ENCODE data around the gene AGAP1.

AGAP1 gene

DNA sequence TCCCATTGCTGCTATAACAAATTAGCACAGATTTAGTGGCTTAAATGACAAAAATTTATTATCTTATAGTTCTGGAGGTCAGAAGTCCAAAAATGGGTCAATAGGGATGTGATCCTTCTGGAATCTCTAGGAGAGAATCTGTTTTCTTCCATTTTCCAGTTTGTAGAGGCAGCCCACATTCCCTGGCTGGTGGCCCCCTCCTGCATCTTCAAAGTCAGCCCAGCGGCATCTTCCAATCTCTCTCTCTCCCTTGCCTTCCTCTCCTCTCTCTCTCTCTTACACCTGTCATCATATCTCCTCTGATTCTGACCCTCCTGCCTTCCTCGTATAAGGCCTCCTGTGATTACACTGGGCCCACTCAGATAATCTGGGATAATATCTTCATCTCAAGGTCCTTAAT, 3.9 kb upstream of the AGAP1 start:
- DNase-seq (ENCODE audit: low read depth): no peak

DNA sequence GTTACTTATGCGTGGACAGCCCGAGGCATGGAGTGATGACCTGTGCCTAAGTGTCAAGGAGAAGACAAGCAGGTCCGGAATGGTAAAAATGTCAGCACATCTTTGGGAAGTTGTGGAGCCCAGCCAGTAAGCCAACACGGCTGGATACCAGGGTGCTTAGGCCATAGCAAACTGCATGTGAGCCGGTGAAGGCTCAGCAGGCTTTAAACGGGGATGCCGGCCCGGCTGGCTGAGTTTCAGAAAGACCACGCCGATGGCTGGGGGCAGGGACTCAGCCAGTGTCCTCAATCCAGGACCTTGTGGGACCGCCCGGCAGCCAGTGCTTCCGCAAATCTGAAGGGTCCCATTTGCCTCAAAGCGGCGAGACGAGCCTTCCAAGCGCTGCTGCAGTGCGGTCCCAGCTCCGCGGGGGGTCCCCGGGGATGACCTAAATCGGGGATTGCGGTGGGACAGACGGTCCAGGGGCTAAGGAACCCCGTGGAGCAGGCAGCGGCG, 946 bp upstream of the AGAP1 start:
- no peak for DNase-seq (ENCODE audit: low read depth)

GRCh38 chr2:235493402-235493774, 455 bp upstream of the AGAP1 start:
- no peak for DNase-seq (ENCODE audit: low read depth)

GRCh38 chr2:235494716-235495372, 1.0 kb downstream of the AGAP1 start:
- DNase-seq (ENCODE audit: low read depth): no peak

- DNase-seq (ENCODE audit: low read depth): no peak
Measured at GRCh38 chr2:235495373-235496238, 1.8 kb downstream of the AGAP1 start.

GRCh38 chr2:235496239-235496621, 2.4 kb downstream of the AGAP1 start:
- DNase-seq (ENCODE audit: low read depth): no peak

GRCh38 chr2:235497096-235497495, 3.3 kb downstream of the AGAP1 start:
- no peak for DNase-seq (ENCODE audit: low read depth)

DNA sequence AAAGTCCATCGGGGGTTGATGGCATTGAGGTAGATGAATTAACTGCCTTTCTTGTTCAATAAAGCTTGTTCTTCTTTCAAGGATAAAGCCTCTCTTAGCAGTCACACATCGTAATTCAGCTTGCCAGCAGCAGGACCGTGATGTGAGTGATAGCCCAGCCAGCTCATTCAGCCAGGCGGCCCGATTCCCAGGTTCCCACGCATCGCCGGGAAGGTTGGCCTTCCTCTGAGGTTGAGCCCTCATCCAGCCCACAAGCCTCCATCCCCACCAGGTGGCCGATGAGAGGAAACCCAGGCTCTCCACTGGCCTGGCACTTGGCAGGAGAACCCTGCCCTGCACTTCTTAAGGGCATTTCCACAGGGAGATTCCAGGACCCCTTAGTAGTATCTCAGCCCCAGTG, 4.7 kb downstream of the AGAP1 start:
- no peak for DNase-seq (ENCODE audit: low read depth)

GRCh38 chr2:235498946-235499812, 5.3 kb downstream of the AGAP1 start:
- no peak for DNase-seq (ENCODE audit: low read depth)

- no peak for DNase-seq (ENCODE audit: low read depth)
Measured at GRCh38 chr2:235500110-235500760, 6.4 kb downstream of the AGAP1 start.

DNA sequence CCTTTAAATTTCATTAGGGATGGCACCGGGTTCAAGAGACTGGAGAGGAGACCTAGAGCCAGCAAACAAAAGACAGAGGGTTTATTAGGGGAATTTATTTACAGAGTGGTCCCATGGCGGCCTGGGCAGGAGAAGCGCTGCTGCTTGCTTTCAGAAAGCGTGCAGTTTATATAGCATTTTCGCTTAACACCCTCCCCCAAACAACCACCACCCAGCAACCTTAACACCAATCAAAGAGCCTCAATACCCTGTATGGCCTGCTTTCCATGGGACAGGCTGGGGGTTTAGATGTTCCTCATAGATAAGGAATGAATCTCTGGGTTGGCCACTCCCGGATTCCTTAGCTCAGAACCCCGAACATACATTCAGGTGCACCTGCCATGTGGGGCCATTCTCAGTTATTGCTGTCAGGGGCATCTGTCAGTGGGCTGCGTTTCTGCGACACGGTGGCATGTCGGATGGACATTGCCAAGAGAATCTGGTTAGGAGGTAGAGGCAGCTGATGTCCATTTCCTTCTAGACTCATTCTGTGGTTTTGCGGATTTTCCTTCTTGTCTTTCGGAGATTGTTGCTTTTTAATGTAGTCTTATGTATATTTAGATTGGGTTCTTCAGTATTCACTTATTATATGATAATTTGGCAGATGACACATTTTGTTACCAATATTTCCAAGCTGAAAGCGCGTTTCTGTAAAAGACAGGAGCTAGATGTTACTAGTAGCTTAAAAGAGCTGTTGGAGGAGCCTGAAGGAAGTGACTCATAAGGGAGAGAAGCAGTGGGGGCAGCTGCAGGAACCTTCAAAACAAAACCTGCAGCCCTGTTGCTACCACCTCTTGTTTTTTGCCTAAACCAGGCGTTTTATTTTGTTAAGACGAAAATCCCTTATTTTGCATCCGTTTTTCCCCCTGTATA, 7.2 kb downstream of the AGAP1 start:
- no peak for DNase-seq (ENCODE audit: low read depth)

DNA sequence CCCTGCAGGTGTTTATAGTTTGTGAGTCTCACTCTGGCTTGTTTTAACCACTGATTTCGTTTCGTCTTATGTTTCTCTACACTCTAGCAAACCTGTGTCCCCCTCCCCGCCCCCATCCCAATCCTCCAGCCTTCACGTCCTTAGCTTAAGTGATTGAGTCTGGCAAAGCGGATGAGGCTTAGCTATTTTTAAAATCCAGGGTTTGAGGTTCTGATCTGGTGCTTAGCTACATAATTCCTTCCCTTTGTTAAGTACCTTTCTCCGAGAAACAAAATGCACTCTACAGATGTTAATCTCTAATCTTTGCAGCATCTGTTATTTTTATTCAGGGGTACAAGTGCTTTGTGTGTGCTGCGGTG, 7.8 kb downstream of the AGAP1 start:
- DNase-seq (ENCODE audit: low read depth): no peak

- no peak for DNase-seq (ENCODE audit: low read depth)
Measured at GRCh38 chr2:235502336-235502735, 8.5 kb downstream of the AGAP1 start.

DNA sequence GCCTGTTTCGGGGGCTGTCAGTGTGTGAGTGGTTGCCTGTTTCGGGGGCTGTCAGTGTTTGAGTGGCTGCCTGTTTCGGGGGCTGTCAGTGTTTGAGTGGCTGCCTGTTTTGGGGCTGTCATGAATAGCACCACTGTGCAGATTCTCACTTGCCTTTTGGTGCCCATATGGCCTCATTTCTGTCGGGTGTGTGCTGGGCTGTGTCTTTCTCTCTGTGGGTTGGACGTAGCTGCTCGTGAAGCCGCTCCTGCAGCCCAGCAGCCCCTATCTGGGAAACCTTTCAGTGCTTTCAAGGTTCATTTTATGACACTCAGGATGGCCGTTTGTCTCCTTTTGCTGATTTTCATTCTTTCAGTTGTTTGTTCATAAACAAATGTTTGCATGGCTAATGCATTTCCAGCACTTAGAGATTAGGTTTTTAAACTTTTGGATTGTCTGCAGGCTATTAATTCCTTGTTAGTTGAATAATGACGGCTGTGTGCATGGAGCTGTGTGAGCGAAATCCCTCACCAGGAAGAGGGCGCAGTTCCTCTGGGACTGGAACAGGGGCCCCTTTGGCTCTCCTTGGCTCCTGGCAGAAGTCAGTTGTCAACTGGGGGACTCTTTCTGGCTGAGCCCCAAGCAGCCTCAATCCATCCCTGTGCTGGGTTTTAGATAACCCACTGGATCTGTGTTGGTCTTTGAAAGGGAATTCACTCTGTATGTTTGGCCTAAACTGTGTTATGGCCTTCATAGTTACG, 10.8 kb downstream of the AGAP1 start:
- no peak for DNase-seq (ENCODE audit: low read depth)

DNA sequence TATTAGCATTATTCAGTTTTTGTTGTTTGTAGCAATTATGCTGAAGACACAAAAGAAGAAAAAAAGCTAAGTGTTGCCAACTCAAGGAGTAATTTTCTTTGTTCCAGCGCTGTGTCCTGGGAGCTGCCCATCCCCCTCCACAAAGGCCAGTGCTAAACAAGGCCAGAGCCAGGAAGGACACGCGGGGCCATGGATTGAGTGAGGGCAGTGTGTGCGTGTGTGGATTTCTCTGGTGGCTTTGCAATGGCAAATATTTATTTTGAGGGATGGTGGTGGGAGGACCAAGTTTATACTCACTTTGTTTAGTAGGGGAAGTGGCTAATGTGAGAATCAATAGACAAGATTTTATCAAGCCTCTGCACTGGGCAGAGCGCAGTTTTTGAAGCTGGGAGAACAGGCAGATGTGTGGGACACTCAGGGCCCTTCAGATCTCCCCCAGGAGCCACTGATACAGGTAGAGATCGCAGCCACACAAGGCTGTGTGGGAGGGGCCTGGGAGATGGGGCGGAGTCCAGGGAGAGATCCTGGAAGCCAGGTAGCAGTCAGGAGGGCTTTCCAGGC, 11.4 kb downstream of the AGAP1 start:
- no peak for DNase-seq (ENCODE audit: low read depth)

DNA sequence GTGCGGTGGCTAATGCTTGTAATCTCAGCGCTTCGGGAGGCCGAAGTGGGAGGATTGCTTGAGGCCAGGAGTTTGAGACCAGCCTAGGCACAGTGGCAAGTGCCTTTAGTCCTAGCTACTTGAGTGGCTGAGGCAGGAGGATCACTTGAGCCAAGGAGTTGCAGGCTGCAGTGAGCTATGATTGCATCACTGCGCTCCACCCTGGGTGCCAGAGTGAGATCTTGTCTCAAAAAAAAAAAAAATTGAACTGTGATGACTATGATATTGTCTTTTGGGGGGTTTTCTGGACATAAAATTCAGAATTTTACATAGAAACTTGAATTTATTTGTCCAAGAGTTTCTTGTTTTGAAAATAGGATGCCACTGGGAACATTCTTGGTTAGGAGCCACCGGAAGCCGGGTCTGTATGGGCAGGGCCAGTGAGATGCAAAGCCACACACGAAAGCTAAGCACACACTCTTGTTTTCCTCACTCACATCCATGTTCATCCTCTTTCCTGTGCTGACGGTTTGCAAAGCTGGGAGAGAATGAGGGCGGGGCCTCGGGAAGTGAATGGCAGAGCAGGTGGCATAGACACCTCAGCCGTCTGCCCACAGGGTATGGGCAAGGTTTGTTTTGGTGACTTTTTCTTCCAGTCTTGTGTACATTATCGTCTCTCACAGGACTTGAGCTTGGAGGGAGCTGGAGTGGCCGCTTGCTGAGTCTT, 12.6 kb downstream of the AGAP1 start:
- DNase-seq (ENCODE audit: low read depth): no peak

DNA sequence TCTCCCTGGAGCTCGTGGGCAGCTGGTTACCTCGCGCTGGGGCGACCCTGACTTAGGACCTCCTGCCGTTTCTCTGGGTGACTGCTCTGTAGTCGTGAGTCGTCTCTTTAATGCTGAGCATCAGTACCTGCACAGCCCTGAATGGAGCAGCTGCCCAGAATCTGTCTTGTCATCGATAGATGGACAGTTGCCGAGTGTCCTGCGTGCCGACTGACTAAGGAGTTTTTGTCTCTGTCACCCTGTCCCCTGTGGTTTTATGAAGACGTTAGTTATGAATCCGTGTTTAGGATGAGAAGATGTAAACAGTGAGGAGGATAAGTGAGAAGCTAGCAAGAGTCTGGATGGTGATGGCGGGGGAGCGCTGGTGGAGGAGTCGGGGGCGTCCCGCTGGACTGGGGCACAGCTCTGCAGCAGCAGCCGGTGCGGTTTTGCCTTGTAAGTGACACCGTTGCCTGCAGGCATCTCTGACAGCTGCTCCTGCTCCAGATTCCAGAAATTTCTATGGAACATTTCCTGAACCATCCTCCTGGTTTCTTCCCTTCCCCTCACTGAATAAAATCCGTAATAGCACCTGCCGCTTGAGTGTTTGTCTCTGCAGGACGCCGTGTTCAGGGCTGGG, 13.3 kb downstream of the AGAP1 start:
- DNase-seq (ENCODE audit: low read depth): no peak

DNA sequence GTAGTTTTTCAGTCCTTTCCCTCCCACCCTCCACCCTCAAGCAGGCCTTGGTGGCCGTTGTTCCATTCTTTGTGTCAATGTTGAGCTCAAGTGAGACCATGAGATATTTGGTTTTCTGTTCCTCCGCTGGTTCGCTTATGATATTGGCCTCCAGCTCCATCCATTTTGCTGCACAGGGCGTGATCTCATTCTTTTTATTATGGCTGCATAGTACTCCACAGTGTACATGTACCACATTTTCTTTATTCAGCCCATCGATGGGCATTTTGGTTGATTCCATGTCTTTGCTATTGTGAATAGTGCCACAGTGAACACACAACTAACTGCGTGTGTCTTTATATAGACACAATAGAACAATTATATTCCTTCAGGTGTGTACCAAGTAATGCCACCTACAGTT, 14.1 kb downstream of the AGAP1 start:
- no peak for DNase-seq (ENCODE audit: low read depth)

All from activated T-helper 9 cell treated with anti-CD3 and anti-CD28 coated beads, Interleukin-2, amount 50 U/mL, for 16 hours (primary cell).